ENCODE data around the gene SLCO3A1. TPM values are rescaled to one million over a fixed set of nuclear protein-coding genes. Genes with fewer than 3 reads are reported as not detected.

The SLCO3A1 gene
- total RNA-seq, 2 donors from 2014 or later = 8.2 to 13.6 TPM

GRCh38 chr15:92159906-92160841 lies 306.7 kb downstream of the SLCO3A1 start:
- Mint-ChIP-seq H3K4me1 (ENCODE audit: low read depth) (peaks cover 22% of the 10 kb centered on the region), H3K4me3 (no peak overlapping the region), H3K36me3 (ENCODE audit: insufficient read depth in 2 of 2) (no peaks in the 10 kb centered on the region), H3K9me3 (no peaks in the 10 kb centered on the region), H3K27me3 (ENCODE audit: low read depth) (no peaks in the 10 kb centered on the region), H3K27ac (no peak overlapping the region)
- ATAC-seq (replicated peaks in 1 of 2) (no peak), DNase-seq (no peak)

GRCh38 chr15:92161039-92161670 lies 307.6 kb downstream of the SLCO3A1 start:
- no peak overlapping the region for H3K27ac Mint-ChIP-seq
- H3K9me3 Mint-ChIP-seq = no peaks in the 10 kb centered on the region
- H3K4me3 Mint-ChIP-seq = no peak overlapping the region
- peak in 1 of 2 donors; percentile 9 for ATAC-seq (replicated peaks in 1 of 2)
- DNase-seq = no peak
- no peaks in the 10 kb centered on the region for H3K36me3 Mint-ChIP-seq (ENCODE audit: insufficient read depth in 2 of 2)
- H3K27me3 Mint-ChIP-seq (ENCODE audit: low read depth) = no peaks in the 10 kb centered on the region
- peaks cover 22% of the 10 kb centered on the region for H3K4me1 Mint-ChIP-seq (ENCODE audit: low read depth)

- Mint-ChIP-seq H3K4me3 (no peak overlapping the region), H3K27ac (peak overlapping the region; percentile 14), H3K36me3 (ENCODE audit: insufficient read depth in 2 of 2) (no peaks in the 10 kb centered on the region), H3K27me3 (ENCODE audit: low read depth) (no peaks in the 10 kb centered on the region), H3K9me3 (no peaks in the 10 kb centered on the region), H3K4me1 (ENCODE audit: low read depth) (peaks cover 22% of the 10 kb centered on the region)
- ATAC-seq (replicated peaks in 1 of 2) = no peak
- no peak for DNase-seq
Observed at GRCh38 chr15:92162657-92163056, 309.1 kb downstream of the SLCO3A1 start.

GRCh38 chr15:92163641-92164040 lies 310.1 kb downstream of the SLCO3A1 start:
- H3K4me1 Mint-ChIP-seq (ENCODE audit: low read depth) = peaks cover 13% of the 10 kb centered on the region
- peak in 1 of 2 donors; percentile 43 for ATAC-seq (replicated peaks in 1 of 2)
- DNase-seq = no peak

GRCh38 chr15:92164327-92165000 lies 311.0 kb downstream of the SLCO3A1 start:
- ATAC-seq (replicated peaks in 1 of 2) (no peak), DNase-seq (no peak)
- Mint-ChIP-seq H3K9me3 (peaks cover 0 to 3% of the 10 kb centered on the region in 2 donors), H3K4me1 (ENCODE audit: low read depth) (peaks cover 8% of the 10 kb centered on the region), H3K27me3 (ENCODE audit: low read depth) (no peaks in the 10 kb centered on the region), H3K36me3 (ENCODE audit: insufficient read depth in 2 of 2) (no peaks in the 10 kb centered on the region), H3K4me3 (no peak overlapping the region), H3K27ac (no peak overlapping the region)

More at GRCh38 chr15:92163641-92164040, 310.1 kb downstream of the SLCO3A1 start:
- H3K9me3 Mint-ChIP-seq = peaks cover 0 to 3% of the 10 kb centered on the region in 2 donors
- no peaks in the 10 kb centered on the region for H3K36me3 Mint-ChIP-seq (ENCODE audit: insufficient read depth in 2 of 2)
- no peak overlapping the region for H3K27ac Mint-ChIP-seq
- H3K27me3 Mint-ChIP-seq (ENCODE audit: low read depth) = no peaks in the 10 kb centered on the region
- H3K4me3 Mint-ChIP-seq = no peak overlapping the region

GRCh38 chr15:92165001-92165346 lies 311.5 kb downstream of the SLCO3A1 start:
- H3K9me3 Mint-ChIP-seq = peaks cover 0 to 3% of the 10 kb centered on the region in 2 donors
- no peak for ATAC-seq (replicated peaks in 1 of 2)
- no peaks in the 10 kb centered on the region for H3K27me3 Mint-ChIP-seq (ENCODE audit: low read depth)
- H3K36me3 Mint-ChIP-seq (ENCODE audit: insufficient read depth in 2 of 2) = no peaks in the 10 kb centered on the region
- no peak overlapping the region for H3K27ac Mint-ChIP-seq
- no peak for DNase-seq
- H3K4me3 Mint-ChIP-seq = no peak overlapping the region
- peaks cover 8% of the 10 kb centered on the region for H3K4me1 Mint-ChIP-seq (ENCODE audit: low read depth)

GRCh38 chr15:92166029-92166428 lies 312.5 kb downstream of the SLCO3A1 start:
- Mint-ChIP-seq H3K27me3 (ENCODE audit: low read depth) (no peaks in the 10 kb centered on the region), H3K9me3 (peaks cover 0 to 3% of the 10 kb centered on the region in 2 donors), H3K4me1 (ENCODE audit: low read depth) (peaks cover 4% of the 10 kb centered on the region), H3K27ac (no peak overlapping the region), H3K4me3 (no peak overlapping the region), H3K36me3 (ENCODE audit: insufficient read depth in 2 of 2) (no peaks in the 10 kb centered on the region)
- no peak for ATAC-seq (replicated peaks in 1 of 2)
- DNase-seq = no peak

- Mint-ChIP-seq H3K27me3 (ENCODE audit: low read depth) (no peaks in the 10 kb centered on the region), H3K36me3 (ENCODE audit: insufficient read depth in 2 of 2) (no peaks in the 10 kb centered on the region), H3K4me3 (no peak overlapping the region), H3K9me3 (peaks cover 0 to 3% of the 10 kb centered on the region in 2 donors), H3K27ac (no peak overlapping the region), H3K4me1 (ENCODE audit: low read depth) (no peaks in the 10 kb centered on the region)
- ATAC-seq (replicated peaks in 1 of 2) (no peak), DNase-seq (no peak)
Observed at GRCh38 chr15:92166751-92167405, 313.4 kb downstream of the SLCO3A1 start.

- H3K9me3 Mint-ChIP-seq = peaks cover 0 to 3% of the 10 kb centered on the region in 2 donors
- DNase-seq = no peak
- no peak for ATAC-seq (replicated peaks in 1 of 2)
- H3K27me3 Mint-ChIP-seq (ENCODE audit: low read depth) = no peaks in the 10 kb centered on the region
- H3K27ac Mint-ChIP-seq = no peak overlapping the region
- H3K4me3 Mint-ChIP-seq = no peak overlapping the region
- H3K4me1 Mint-ChIP-seq (ENCODE audit: low read depth) = no peaks in the 10 kb centered on the region
- no peaks in the 10 kb centered on the region for H3K36me3 Mint-ChIP-seq (ENCODE audit: insufficient read depth in 2 of 2)
Observed at GRCh38 chr15:92167451-92167850, 313.9 kb downstream of the SLCO3A1 start.

GRCh38 chr15:92168066-92168683 lies 314.7 kb downstream of the SLCO3A1 start:
- ATAC-seq (replicated peaks in 1 of 2) (no peak), DNase-seq (no peak)
- Mint-ChIP-seq H3K9me3 (peaks cover 0 to 3% of the 10 kb centered on the region in 2 donors), H3K4me1 (ENCODE audit: low read depth) (no peaks in the 10 kb centered on the region), H3K36me3 (ENCODE audit: insufficient read depth in 2 of 2) (no peaks in the 10 kb centered on the region), H3K4me3 (no peak overlapping the region), H3K27ac (no peak overlapping the region), H3K27me3 (ENCODE audit: low read depth) (no peaks in the 10 kb centered on the region)

GRCh38 chr15:92170897-92171296 lies 317.4 kb downstream of the SLCO3A1 start:
- Mint-ChIP-seq H3K4me3 (no peak overlapping the region), H3K36me3 (ENCODE audit: insufficient read depth in 2 of 2) (no peaks in the 10 kb centered on the region), H3K27ac (no peak overlapping the region), H3K27me3 (ENCODE audit: low read depth) (no peaks in the 10 kb centered on the region), H3K9me3 (peaks cover 0 to 3% of the 10 kb centered on the region in 2 donors), H3K4me1 (ENCODE audit: low read depth) (no peaks in the 10 kb centered on the region)
- DNase-seq (no peak), ATAC-seq (replicated peaks in 1 of 2) (no peak)

GRCh38 chr15:92178911-92179310 lies 325.4 kb downstream of the SLCO3A1 start:
- Mint-ChIP-seq H3K4me3 (no peak overlapping the region), H3K9me3 (no peaks in the 10 kb centered on the region)
- no peak for ATAC-seq (replicated peaks in 1 of 2)

More at GRCh38 chr15:92178911-92179310, 325.4 kb downstream of the SLCO3A1 start:
- H3K36me3 Mint-ChIP-seq (ENCODE audit: insufficient read depth in 2 of 2) = no peaks in the 10 kb centered on the region
- no peak for DNase-seq
- H3K27me3 Mint-ChIP-seq (ENCODE audit: low read depth) = no peaks in the 10 kb centered on the region
- no peaks in the 10 kb centered on the region for H3K4me1 Mint-ChIP-seq (ENCODE audit: low read depth)
- no peak overlapping the region for H3K27ac Mint-ChIP-seq
